ENCODE results near the gene MRGPRD.

MRGPRD gene

DNA sequence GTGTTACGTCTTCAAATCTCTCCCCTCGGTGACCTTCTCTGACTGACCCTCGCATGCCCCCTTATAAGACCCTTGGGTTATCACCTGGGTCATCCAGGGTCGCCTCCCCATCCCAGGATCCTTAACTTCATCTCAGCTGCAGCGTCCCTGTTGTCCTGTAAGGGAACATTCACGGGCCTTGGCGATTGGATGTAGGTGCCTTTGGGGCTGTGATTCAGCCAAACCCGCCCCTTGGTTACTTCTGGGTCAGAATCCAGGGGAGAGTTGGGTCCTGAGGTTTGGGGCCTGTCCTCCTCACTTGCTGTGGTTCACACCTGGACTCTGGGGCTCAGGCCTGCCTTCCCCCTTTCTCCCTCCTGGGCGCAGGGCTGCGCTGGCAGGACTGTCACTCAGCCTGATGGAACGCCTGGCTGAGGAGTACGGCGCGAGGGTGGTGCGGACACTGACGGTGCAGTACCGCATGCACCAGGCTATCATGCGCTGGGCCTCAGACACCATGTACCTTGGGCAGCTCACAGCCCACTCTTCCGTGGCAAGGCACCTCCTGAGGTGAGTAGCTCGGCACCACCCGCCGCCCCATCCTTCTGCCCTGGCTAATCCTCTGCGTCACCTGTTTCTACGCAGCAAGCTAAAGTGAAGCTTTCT is 47.7 kb downstream of the MRGPRD start:
- DNase-seq (ENCODE audit: low read depth), result no peak
- no peak for TF ChIP-seq MYC (IDR thresholded peaks at IDR 0.05; ENCODE audit: low read depth, low read length)
- TF ChIP-seq POLR2A (IDR thresholded peaks at IDR 0.05; ENCODE audit: extremely low read depth, insufficient read length), result no peak
- TF ChIP-seq, protein P1, sequence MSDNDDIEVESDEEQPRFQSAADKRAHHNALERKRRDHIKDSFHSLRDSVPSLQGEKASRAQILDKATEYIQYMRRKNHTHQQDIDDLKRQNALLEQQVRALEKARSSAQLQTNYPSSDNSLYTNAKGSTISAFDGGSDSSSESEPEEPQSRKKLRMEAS (IDR thresholded peaks at IDR 0.05; ENCODE audit: low read depth, low read length), result no peak
- TF ChIP-seq, protein P2, sequence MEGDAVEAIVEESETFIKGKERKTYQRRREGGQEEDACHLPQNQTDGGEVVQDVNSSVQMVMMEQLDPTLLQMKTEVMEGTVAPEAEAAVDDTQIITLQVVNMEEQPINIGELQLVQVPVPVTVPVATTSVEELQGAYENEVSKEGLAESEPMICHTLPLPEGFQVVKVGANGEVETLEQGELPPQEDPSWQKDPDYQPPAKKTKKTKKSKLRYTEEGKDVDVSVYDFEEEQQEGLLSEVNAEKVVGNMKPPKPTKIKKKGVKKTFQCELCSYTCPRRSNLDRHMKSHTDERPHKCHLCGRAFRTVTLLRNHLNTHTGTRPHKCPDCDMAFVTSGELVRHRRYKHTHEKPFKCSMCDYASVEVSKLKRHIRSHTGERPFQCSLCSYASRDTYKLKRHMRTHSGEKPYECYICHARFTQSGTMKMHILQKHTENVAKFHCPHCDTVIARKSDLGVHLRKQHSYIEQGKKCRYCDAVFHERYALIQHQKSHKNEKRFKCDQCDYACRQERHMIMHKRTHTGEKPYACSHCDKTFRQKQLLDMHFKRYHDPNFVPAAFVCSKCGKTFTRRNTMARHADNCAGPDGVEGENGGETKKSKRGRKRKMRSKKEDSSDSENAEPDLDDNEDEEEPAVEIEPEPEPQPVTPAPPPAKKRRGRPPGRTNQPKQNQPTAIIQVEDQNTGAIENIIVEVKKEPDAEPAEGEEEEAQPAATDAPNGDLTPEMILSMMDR (IDR thresholded peaks at IDR 0.05; ENCODE audit: low read depth, low read length), result no peak
- H3K4me3 ChIP-seq (ENCODE audit: low read depth, low read length), result no peak overlapping the region

DNA sequence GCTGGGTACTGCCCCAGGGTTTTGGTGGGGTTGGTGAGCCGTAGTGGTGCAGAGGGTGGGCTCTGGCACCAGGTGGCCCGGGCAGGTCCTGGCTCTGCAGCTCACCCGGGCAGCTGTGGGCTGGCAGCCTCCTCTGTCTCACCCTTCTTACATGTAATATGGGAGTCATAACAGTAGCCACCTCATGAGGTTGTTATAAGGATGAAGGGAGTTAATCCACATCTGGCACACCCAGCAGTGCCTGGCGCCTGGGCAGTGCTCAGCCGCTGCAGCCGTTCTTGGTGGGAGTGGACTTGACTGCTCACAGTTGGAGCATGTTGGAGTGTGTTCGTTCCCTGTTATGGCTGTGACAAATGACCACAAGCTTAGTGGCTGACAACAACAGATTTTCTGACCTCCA is 48.4 kb downstream of the MRGPRD start:
- no peak overlapping the region for H3K4me3 ChIP-seq (ENCODE audit: low read depth, low read length)
- TF ChIP-seq, protein P1 (IDR thresholded peaks at IDR 0.05; ENCODE audit: low read depth, low read length), result no peak
- TF ChIP-seq MYC (IDR thresholded peaks at IDR 0.05; ENCODE audit: low read depth, low read length) (no peak), POLR2A (IDR thresholded peaks at IDR 0.05; ENCODE audit: extremely low read depth, insufficient read length) (no peak)
- TF ChIP-seq, protein P2 (IDR thresholded peaks at IDR 0.05; ENCODE audit: low read depth, low read length), result no peak
- no peak for DNase-seq (ENCODE audit: low read depth)

DNA sequence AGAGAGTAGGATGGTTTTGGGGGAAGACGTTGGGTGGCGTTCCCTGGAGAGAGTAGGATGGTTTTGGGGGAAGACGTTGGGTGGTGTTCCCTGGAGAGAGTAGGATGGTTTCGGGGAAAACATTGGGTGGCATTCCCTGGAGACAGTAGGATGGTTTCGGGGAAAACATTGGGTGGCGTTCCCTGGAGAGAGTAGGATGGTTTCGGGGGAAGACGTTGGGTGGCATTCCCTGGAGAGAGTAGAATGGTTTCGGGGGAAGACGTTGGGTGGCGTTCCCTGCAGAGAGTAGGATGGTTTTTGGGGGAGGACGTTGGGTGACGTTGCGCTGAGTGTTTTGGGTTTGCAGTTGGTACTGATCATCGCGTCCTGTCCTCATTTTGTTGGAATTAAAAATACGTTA is 48.9 kb downstream of the MRGPRD start:
- DNase-seq (ENCODE audit: low read depth), result no peak
- TF ChIP-seq, protein P2 (IDR thresholded peaks at IDR 0.05; ENCODE audit: low read depth, low read length), result no peak
- TF ChIP-seq, protein P1 (IDR thresholded peaks at IDR 0.05; ENCODE audit: low read depth, low read length), result no peak
- TF ChIP-seq POLR2A (IDR thresholded peaks at IDR 0.05; ENCODE audit: extremely low read depth, insufficient read length) (no peak), MYC (IDR thresholded peaks at IDR 0.05; ENCODE audit: low read depth, low read length) (no peak)
- H3K4me3 ChIP-seq (ENCODE audit: low read depth, low read length), result no peak overlapping the region

DNA sequence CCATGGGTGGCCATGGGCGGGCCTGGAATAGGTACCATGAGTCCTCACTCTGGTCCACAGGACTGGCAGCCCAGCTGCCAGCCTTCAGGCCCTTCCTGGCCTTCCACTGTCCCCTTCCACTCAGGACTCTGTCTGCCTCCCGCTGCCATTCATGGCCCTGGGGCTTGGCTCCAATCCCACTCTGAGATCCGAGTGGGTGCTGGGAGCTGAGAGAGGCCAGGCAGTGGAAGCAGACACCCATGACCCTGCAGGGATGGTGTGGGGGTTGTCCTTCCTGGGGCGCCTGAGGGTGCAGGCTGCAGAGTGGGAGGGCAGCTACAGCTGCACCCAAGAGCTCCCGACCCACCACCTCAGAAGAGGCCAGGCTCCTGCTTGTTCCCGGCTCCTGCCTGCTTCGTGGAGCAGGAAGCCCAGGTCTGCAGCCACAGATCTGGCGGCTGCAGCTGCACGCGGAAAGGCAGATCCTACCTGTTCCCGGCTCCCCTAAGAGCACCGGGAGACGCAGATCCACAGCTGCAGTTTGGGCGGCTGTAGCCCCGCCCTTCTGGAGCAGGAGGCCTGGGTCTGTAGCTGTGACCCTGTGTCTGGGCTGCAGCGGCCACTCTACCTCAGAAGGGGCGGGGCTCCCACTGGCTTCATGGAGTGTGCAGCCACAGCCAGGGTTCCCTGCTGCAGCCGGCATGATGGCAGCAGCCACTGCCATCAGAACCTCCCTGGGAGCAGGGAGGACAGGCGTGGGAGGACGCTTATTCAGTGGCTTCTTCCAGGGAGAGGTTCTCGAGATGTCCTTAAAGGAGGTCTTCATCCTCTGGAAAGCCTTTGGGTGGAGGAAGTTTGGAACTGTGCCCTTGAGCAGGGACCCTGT is 49.6 kb downstream of the MRGPRD start:
- no peak for DNase-seq (ENCODE audit: low read depth)
- no peak overlapping the region for H3K4me3 ChIP-seq (ENCODE audit: low read depth, low read length)
- TF ChIP-seq POLR2A (IDR thresholded peaks at IDR 0.05; ENCODE audit: extremely low read depth, insufficient read length), result no peak
- TF ChIP-seq, protein P1 (IDR thresholded peaks at IDR 0.05; ENCODE audit: low read depth, low read length), result no peak
- TF ChIP-seq MYC (IDR thresholded peaks at IDR 0.05; ENCODE audit: low read depth, low read length), result no peak
- TF ChIP-seq, protein P2 (IDR thresholded peaks at IDR 0.05; ENCODE audit: low read depth, low read length), result no peak
